PC-9 (cell line): ENCODE results near the gene ABCC3.

Experiments used
- EZH2 ChIP-seq: fragments of 200-600 bp; sonication (generic); IDR thresholded peaks from 2 replicates; pipeline ENCODE4 v1.8.0; 2017; ENCODE audit warnings: antibody characterized with exemption, low read depth
- TF ChIP-seq, protein P1 (sequence below): fragments of 200-600 bp; sonication (generic); conservative IDR thresholded peaks from 2 replicates; pipeline ENCODE4 v1.6.1; 2017; ENCODE audit warnings: mixed run types, antibody characterized with exemption, mild to moderate bottlenecking, moderate library complexity

DNA sequence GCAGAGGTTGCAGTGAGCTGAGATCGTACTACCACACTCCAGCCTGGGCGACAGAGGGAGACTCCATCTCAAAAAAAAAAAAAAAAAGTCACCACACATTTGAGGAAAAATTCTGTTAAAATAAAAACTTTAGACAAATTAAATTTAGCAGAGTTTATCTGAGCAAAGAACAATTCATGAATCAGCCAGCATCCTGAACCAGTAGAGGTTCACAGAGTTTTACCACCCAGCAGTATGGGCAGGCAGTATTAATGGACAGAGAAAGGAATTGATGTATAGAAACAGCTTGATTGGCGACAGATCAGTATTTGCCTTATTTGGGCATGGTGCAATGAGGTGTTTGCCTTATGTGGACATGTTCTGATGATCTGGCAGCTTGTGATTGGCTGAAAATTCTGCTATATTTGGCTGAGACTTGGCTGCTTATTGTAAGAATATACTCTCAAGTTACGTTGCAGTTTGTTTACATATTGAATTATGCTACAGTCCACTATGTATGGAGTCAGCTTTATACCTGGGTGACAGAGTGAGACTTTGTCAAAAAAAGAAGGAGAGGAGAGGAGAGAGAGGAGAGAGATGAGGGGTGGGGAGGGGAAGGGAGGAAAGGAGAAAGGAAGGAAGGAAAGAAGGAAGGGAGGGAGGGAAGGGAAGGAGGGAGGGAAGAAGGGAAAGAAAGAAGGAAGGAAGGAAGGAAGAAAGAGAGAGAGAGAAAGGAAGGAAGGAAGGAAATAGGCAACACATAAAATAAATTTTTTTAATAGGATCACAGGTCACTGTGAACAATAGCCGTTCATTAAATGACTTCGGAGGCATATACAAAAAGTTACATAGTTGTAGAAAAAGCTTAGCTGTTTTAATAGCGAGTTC lies 14.6 kb downstream of the ABCC3 start:
- TF ChIP-seq, protein P1, sequence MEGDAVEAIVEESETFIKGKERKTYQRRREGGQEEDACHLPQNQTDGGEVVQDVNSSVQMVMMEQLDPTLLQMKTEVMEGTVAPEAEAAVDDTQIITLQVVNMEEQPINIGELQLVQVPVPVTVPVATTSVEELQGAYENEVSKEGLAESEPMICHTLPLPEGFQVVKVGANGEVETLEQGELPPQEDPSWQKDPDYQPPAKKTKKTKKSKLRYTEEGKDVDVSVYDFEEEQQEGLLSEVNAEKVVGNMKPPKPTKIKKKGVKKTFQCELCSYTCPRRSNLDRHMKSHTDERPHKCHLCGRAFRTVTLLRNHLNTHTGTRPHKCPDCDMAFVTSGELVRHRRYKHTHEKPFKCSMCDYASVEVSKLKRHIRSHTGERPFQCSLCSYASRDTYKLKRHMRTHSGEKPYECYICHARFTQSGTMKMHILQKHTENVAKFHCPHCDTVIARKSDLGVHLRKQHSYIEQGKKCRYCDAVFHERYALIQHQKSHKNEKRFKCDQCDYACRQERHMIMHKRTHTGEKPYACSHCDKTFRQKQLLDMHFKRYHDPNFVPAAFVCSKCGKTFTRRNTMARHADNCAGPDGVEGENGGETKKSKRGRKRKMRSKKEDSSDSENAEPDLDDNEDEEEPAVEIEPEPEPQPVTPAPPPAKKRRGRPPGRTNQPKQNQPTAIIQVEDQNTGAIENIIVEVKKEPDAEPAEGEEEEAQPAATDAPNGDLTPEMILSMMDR = no peak
- TF ChIP-seq EZH2 = no peak
